Adrenal gland (tissue), 12 donors: ENCODE results near the gene EXOC4. TPM values are rescaled to one million over a fixed set of nuclear protein-coding genes. Genes with fewer than 3 reads are reported as not detected.
"Not testable (repeated sequence)": the region's sequence is repeated elsewhere in the genome, so short reads cannot be mapped to it uniquely, and the experiment has no call there.

Source experiments
- DNase-seq, 7 donors: peaks; one replicate each; pipeline ENCODE4 v3.0.0-alpha.2; 2019 to 2020
- H3K27ac ChIP-seq, 5 donors: fragments of 200-600 bp; sonication (generic) in 4 of 5; 1 replicate in 3 of 5; 2 replicates in 2 of 5; pipeline versions ENCODE4 v1.5.1 to v1.8.0; 2016 to 2020; ENCODE audit warnings: mild to moderate bottlenecking in 1 of 5
- H3K27me3 ChIP-seq: fragments of 200-600 bp; 2 replicates; pipeline ENCODE4 v1.8.0; 2021
- H3K36me3 ChIP-seq, 2 donors: fragments of 200-600 bp; replicated peaks in 1 of 2; 1 replicate in 1 of 2; 2 replicates in 1 of 2; pipeline versions ENCODE4 v1.5.1 to v1.8.0; 2018 to 2022
- H3K4me1 ChIP-seq, 2 donors: fragments of 200-600 bp; replicated peaks in 1 of 2; 1 replicate in 1 of 2; 2 replicates in 1 of 2; pipeline versions ENCODE4 v1.5.1 to v1.8.0; 2018 to 2021
- H3K4me3 ChIP-seq, 4 donors: fragments of 200-600 bp; sonication (generic) in 3 of 4; one replicate each; pipeline ENCODE4 v1.5.1; 2016 to 2018
- H3K9me3 ChIP-seq, 3 donors: fragments of 200-600 bp; sonication (generic) in 1 of 3; replicated peaks in 1 of 3; 1 replicate in 2 of 3; 2 replicates in 1 of 3; pipeline versions ENCODE4 v1.5.1 to v1.8.0; 2016 to 2021
- CTCF ChIP-seq, 6 experiments: fragments of 450-650 bp in 4 of 6; fragments of 200-600 bp in 2 of 6; sonication (generic) in 1 of 6; IDR thresholded peaks; 1 replicate in 5 of 6; 2 replicates in 1 of 6; pipeline versions ENCODE4 v1.5.1 to v1.8.0; 2016 to 2021; ENCODE audit warnings: antibody characterized with exemption in 6 of 6, mild to moderate bottlenecking in 2 of 6, moderate library complexity in 1 of 6
- POLR2A ChIP-seq, 2 donors: fragments of 450-650 bp; IDR thresholded peaks; one replicate each; pipeline ENCODE4 v1.6.1; 2017; ENCODE audit warnings: antibody characterized with exemption in 2 of 2, mild to moderate bottlenecking in 2 of 2, moderate library complexity in 1 of 2
- WGBS, 4 donors: extraction: QIAGEN DNeasy Blood & Tissue Kit in 2 of 4; methylation state at CpG; one replicate each; pipeline versions ENCODE4 v1.1.5 to v1.1.7; 2013 to 2017; 5-methylcytosine and 5-hydroxymethylcytosine counted together
- intact Hi-C, 2 donors: fragments of 100-400 bp; cut with DNase I; formaldehyde crosslinking; loops; one replicate each; pipeline versions ENCODE4 v1.14.1 to v1.15.0; 2022 to 2023
- polyA plus RNA-seq, 3 donors: library from polyadenylated mRNA; stranded (reverse); fragments of 200-250 nt in 2 of 3; fragments of 350-450 nt in 1 of 3; fragmentation: Illumina TruSeq in 1 of 3; extraction: RNeasy Lipid Tissue Mini Kit (QIAGEN cat#74804) in 1 of 3; gene quantifications; one replicate each; pipeline ENCODE4 v1.2.3, GENCODE V29; 2013 to 2014
- total RNA-seq, 9 donors: library from RNA; depleted of rRNA in 4 of 9; stranded (reverse); fragments of >200 nt in 4 of 9; fragments of 120-200 nt in 1 of 9; fragmentation: NEBNext Ultra II Directional in 1 of 9; extraction: Animal tissue kit (Norgen Biotek cat#: 25700) in 1 of 9; gene quantifications; one replicate each; pipeline versions ENCODE4 v1.1.0 to v1.2.4, GENCODE V29; 2013 to 2023
- donor health status: healthy with polysubstance abuse.
- donor health status: Bipolar disorder and iron deficiency.
- donor health status: DM: yes; HTN: yes; CAD: no.
- donor health status: DM: no; HTN: no; CAD: no.
- donor health status: DM: no; HTN: no; CAD: no.
- donor health status: DM: yes; HTN: yes; CAD: no.

Gene EXOC4
- total and polyA plus RNA-seq, 12 donors: 12.5 to 93.8 (median 67.4) TPM

- no peaks in the 10 kb centered on the region for H3K36me3 ChIP-seq
- H3K27ac ChIP-seq: no peak overlapping the region
- intact Hi-C loops: no loop called here
- DNase-seq: no peak
- no peak overlapping the region for H3K4me3 ChIP-seq
- H3K27me3 ChIP-seq: no peaks in the 10 kb centered on the region
- TF ChIP-seq CTCF (IDR thresholded peaks at IDR 0.05): no peak
- TF ChIP-seq POLR2A (IDR thresholded peaks at IDR 0.05): no peak
- WGBS, 4 donors: 73 to 95% (median 91%) methylated on average over 1 of the region's 1 CpG
- no peaks in the 10 kb centered on the region for H3K4me1 ChIP-seq
- no peaks in the 10 kb centered on the region for H3K9me3 ChIP-seq
These were observed 382.7 kb downstream of the EXOC4 start for GRCh38 chr7:133635541-133635940.

GRCh38 chr7:133638857-133639256, 386.0 kb downstream of the EXOC4 start:
- DNase-seq: no peak
- Histone ChIP-seq H3K27ac (no peak overlapping the region), H3K4me1 (no peaks in the 10 kb centered on the region), H3K36me3 (no peaks in the 10 kb centered on the region), H3K27me3 (no peaks in the 10 kb centered on the region), H3K9me3 (no peaks in the 10 kb centered on the region), H3K4me3 (no peak overlapping the region)
- intact Hi-C loops: no loop called here
- WGBS, 4 donors: 91 to 97% (median 95%) methylated on average over 5 of the region's 5 CpGs
- TF ChIP-seq POLR2A (IDR thresholded peaks at IDR 0.05) (no peak), CTCF (IDR thresholded peaks at IDR 0.05) (no peak)

- H3K36me3 ChIP-seq: no peaks in the 10 kb centered on the region
- H3K4me3 ChIP-seq: no peak overlapping the region
- H3K9me3 ChIP-seq: no peaks in the 10 kb centered on the region
- WGBS, 4 donors: 95 to 98% (median 98%) methylated on average over 2 of the region's 2 CpGs
- peaks cover 0 to 9% of the 10 kb centered on the region in 2 donors for H3K4me1 ChIP-seq
- TF ChIP-seq CTCF (IDR thresholded peaks at IDR 0.05) (no peak), POLR2A (IDR thresholded peaks at IDR 0.05) (no peak)
- intact Hi-C loops: no loop called here
- H3K27me3 ChIP-seq: no peaks in the 10 kb centered on the region
- DNase-seq: no peak
- H3K27ac ChIP-seq: no peak overlapping the region
These were observed 388.6 kb downstream of the EXOC4 start for GRCh38 chr7:133641436-133641835.

- no peaks in the 10 kb centered on the region for H3K36me3 ChIP-seq
- TF ChIP-seq POLR2A (IDR thresholded peaks at IDR 0.05): no peak
- TF ChIP-seq CTCF (IDR thresholded peaks at IDR 0.05): no peak
These were observed 390.0 kb downstream of the EXOC4 start for GRCh38 chr7:133642907-133643306.

GRCh38 chr7:133643652-133644051, 390.8 kb downstream of the EXOC4 start:
- DNase-seq, H3K27me3 ChIP-seq, H3K4me3 ChIP-seq, H3K36me3 ChIP-seq, H3K27ac ChIP-seq, intact Hi-C loops, H3K9me3 ChIP-seq: not testable (repeated sequence)
- H3K4me1 ChIP-seq: peaks cover 0 to 13% of the 10 kb centered on the region in 2 donors
- 77 to 99% (median 95%) methylated on average over 5 of the region's 5 CpGs for WGBS, 4 donors

More at GRCh38 chr7:133642907-133643306, 390.0 kb downstream of the EXOC4 start:
- Histone ChIP-seq H3K27me3 (no peaks in the 10 kb centered on the region), H3K4me3 (no peak overlapping the region), H3K9me3 (no peaks in the 10 kb centered on the region), H3K4me1 (peaks cover 0 to 13% of the 10 kb centered on the region in 2 donors), H3K27ac (no peak overlapping the region)
- DNase-seq: no peak
- WGBS, 4 donors: 89 to 98% (median 94%) methylated on average over 2 of the region's 2 CpGs
- intact Hi-C loops: no loop called here
